Heart left ventricle (tissue), 16 donors: ENCODE results near the gene NMT2. TPM values are rescaled to one million over a fixed set of nuclear protein-coding genes. Genes with fewer than 3 reads are reported as not detected.

Experiments used
- ATAC-seq, 4 donors: fragments of 200-7000 bp; cut with Tn5 transposase; one replicate each; pipeline ENCODE4 v1.9.1; 2020 to 2022; ENCODE audit warnings: moderate library complexity in 4 of 4, mild to moderate bottlenecking in 3 of 4, moderate number of reproducible peaks in 1 of 4
- DNase-seq, 5 donors: peaks; one replicate each; pipeline ENCODE4 v3.0.0-alpha.2; 2020
- H3K27ac ChIP-seq, 12 donors: fragments of 200-600 bp; sonication (generic) in 4 of 12; one replicate each; pipeline versions ENCODE4 v1.5.0 to v1.8.0; 2016 to 2022; ENCODE audit warnings: mild to moderate bottlenecking in 2 of 12
- H3K27me3 ChIP-seq, 9 donors: fragments of 200-600 bp; sonication (generic) in 2 of 9; one replicate each; pipeline versions ENCODE4 v1.5.1 to v1.8.0; 2016 to 2022; ENCODE audit warnings: mild to moderate bottlenecking in 3 of 9
- H3K36me3 ChIP-seq, 9 donors: fragments of 200-600 bp; sonication (generic) in 2 of 9; one replicate each; pipeline versions ENCODE4 v1.5.0 to v1.8.0; 2018 to 2022; ENCODE audit warnings: mild to moderate bottlenecking in 2 of 9
- H3K4me1 ChIP-seq, 12 donors: fragments of 200-600 bp; sonication (generic) in 4 of 12; one replicate each; pipeline versions ENCODE4 v1.5.0 to v1.8.0; 2016 to 2022; ENCODE audit warnings: mild to moderate bottlenecking in 3 of 12
- H3K4me3 ChIP-seq, 12 donors: fragments of 200-600 bp; sonication (generic) in 4 of 12; one replicate each; pipeline versions ENCODE4 v1.5.0 to v1.8.0; 2017 to 2022; ENCODE audit warnings: mild to moderate bottlenecking in 9 of 12, moderate library complexity in 4 of 12
- H3K9me3 ChIP-seq, 12 donors: fragments of 200-600 bp; sonication (generic) in 4 of 12; one replicate each; pipeline versions ENCODE4 v1.5.0 to v1.8.0; 2016 to 2022; ENCODE audit warnings: mild to moderate bottlenecking in 1 of 12
- CTCF ChIP-seq, 12 donors: fragments of 200-600 bp; sonication (generic) in 4 of 12; IDR thresholded peaks; one replicate each; pipeline versions ENCODE4 v1.5.0 to v1.8.0; 2018 to 2022; ENCODE audit warnings: antibody characterized with exemption in 12 of 12, mild to moderate bottlenecking in 5 of 12
- POLR2A ChIP-seq, 2 donors: fragments of 450-650 bp; IDR thresholded peaks; one replicate each; pipeline ENCODE4 v1.6.1; 2017; ENCODE audit warnings: antibody characterized with exemption in 2 of 2, mild to moderate bottlenecking in 2 of 2, moderate library complexity in 2 of 2
- WGBS, 4 donors: extraction: QIAGEN DNeasy Blood & Tissue Kit in 2 of 4; methylation state at CpG; one replicate each; pipeline versions ENCODE4 v1.1.5 to v1.1.7; 2013 to 2018; 5-methylcytosine and 5-hydroxymethylcytosine counted together
- intact Hi-C, 10 donors: fragments of 100-400 bp; cut with DNase I; formaldehyde crosslinking; loops; one replicate each; pipeline versions ENCODE4 v1.11.1 to v1.14.2; 2022
- polyA plus RNA-seq, 2 donors: library from polyadenylated mRNA; stranded (reverse); fragments of 200-250 nt; gene quantifications; one replicate each; pipeline ENCODE4 v1.2.3, GENCODE V29; 2013
- total RNA-seq, 9 donors: library from RNA; depleted of rRNA in 2 of 9; stranded (reverse); fragments of >200 nt in 2 of 9; fragmentation: NEBNext Ultra II Directional in 3 of 9; extraction: Animal tissue kit (Norgen Biotek cat#: 25700) in 3 of 9; gene quantifications; one replicate each; pipeline versions ENCODE4 v1.1.0 to v1.2.4, GENCODE V29; 2016 to 2023
- donor health status: ischemic (EF 13 %, LVEDD 7.1; RV severe dilation, severe dysfunction).
- donor health status: healthy with polysubstance abuse.
- donor health status: DM: no; HTN: yes; CAD: no.
- donor health status: DM: no; HTN: no; CAD: no.
- donor health status: ischemic (EF 25% LVEDD 6.9; RV normal size, moderate dysfunction).
- donor health status: ischemic (EF 25% LVEDD 5.7; RV mildly dilated, moderate dysfunction).
- donor health status: healthy.
- donor health status: DM: yes; HTN: yes; CAD: no.
- donor health status: ischemic (EF 35%, LVEDD 5.7; RV mildly dilated, moderate dysfunction).
- donor health status: nonischemic (EF 11% LVEDD 7.7; RV severe dilation, severe dysfunction).
- donor health status: DM: yes; HTN: yes; CAD: no.
- donor health status: PGD.
- donor health status: ischemic (EF 29% LVEDD 5.4; RV normal size, mild dysfunction).
- donor health status: nonischemic (EF 23%, LVEDD 6.1; RV moderate dilation, normal function).

NMT2 gene
- total and polyA plus RNA-seq, 11 donors: 6.7 to 19.0 (median 13.2) TPM

- TF ChIP-seq CTCF (IDR thresholded peaks at IDR 0.05) (no peak), POLR2A (IDR thresholded peaks at IDR 0.05) (no peak)
- no peak for DNase-seq
- WGBS, 4 donors: 59 to 68% (median 66%) methylated on average over 4 of the region's 4 CpGs
- Histone ChIP-seq H3K4me1 (no peaks in the 10 kb centered on the region), H3K36me3 (no peaks in the 10 kb centered on the region), H3K4me3 (no peak overlapping the region), H3K27me3 (no peaks in the 10 kb centered on the region), H3K9me3 (peaks cover 0 to 27% (median 0%) of the 10 kb centered on the region in 12 donors), H3K27ac (no peak overlapping the region)
- intact Hi-C loops: no loop called here
- no peak for ATAC-seq
Measured at GRCh38 chr10:15069230-15069629, 99.3 kb downstream of the NMT2 start.

GRCh38 chr10:15068802-15069201, 99.7 kb downstream of the NMT2 start:
- 80 to 90% (median 88%) methylated on average over 2 to 3 of the region's 3 CpGs for WGBS, 4 donors
- no peak for TF ChIP-seq CTCF (IDR thresholded peaks at IDR 0.05)
- no peak for TF ChIP-seq POLR2A (IDR thresholded peaks at IDR 0.05)
- intact Hi-C loops: no loop called here
- DNase-seq (no peak), ATAC-seq (no peak)
- Histone ChIP-seq H3K4me1 (no peaks in the 10 kb centered on the region), H3K9me3 (peaks cover 0 to 27% (median 0%) of the 10 kb centered on the region in 12 donors), H3K36me3 (no peaks in the 10 kb centered on the region), H3K4me3 (no peak overlapping the region), H3K27ac (no peak overlapping the region), H3K27me3 (no peaks in the 10 kb centered on the region)

GRCh38 chr10:15067154-15067553, 101.3 kb downstream of the NMT2 start:
- Histone ChIP-seq H3K4me3 (no peak overlapping the region), H3K4me1 (no peaks in the 10 kb centered on the region), H3K27me3 (no peaks in the 10 kb centered on the region), H3K36me3 (no peaks in the 10 kb centered on the region), H3K9me3 (peaks cover 0 to 24% (median 0%) of the 10 kb centered on the region in 12 donors), H3K27ac (no peak overlapping the region)
- WGBS, 4 donors: 74 to 90% (median 84%) methylated on average over 5 of the region's 5 CpGs
- intact Hi-C loops: no loop called here
- TF ChIP-seq POLR2A (IDR thresholded peaks at IDR 0.05): no peak
- no peak for TF ChIP-seq CTCF (IDR thresholded peaks at IDR 0.05)
- no peak for ATAC-seq
- DNase-seq: no peak

- H3K36me3 ChIP-seq: no peaks in the 10 kb centered on the region
- no peak overlapping the region for H3K27ac ChIP-seq
- 75 to 84% (median 80%) methylated on average over 2 of the region's 2 CpGs for WGBS, 4 donors
- H3K4me3 ChIP-seq: no peak overlapping the region
- H3K27me3 ChIP-seq: peaks cover 0 to 3% (median 0%) of the 10 kb centered on the region in 9 donors
- intact Hi-C loops: no loop called here
- ATAC-seq (no peak), DNase-seq (no peak)
- no peak for TF ChIP-seq CTCF (IDR thresholded peaks at IDR 0.05)
- no peak for TF ChIP-seq POLR2A (IDR thresholded peaks at IDR 0.05)
- peaks cover 0 to 30% (median 6%) of the 10 kb centered on the region in 12 donors for H3K9me3 ChIP-seq
- no peaks in the 10 kb centered on the region for H3K4me1 ChIP-seq
Measured at GRCh38 chr10:15060638-15061037, 107.9 kb downstream of the NMT2 start.
